Neural progenitor cell (in vitro differentiated cells): ENCODE data around the gene NAA60. TPM values are rescaled to one million over a fixed set of nuclear protein-coding genes. Genes with fewer than 3 reads are reported as not detected.

Experiments used
- DNase-seq: peaks from one replicate; pipeline ENCODE4 v3.0.0-alpha.2; 2016; ENCODE audit warnings: low spot score
- H2AFZ ChIP-seq: fragments of 200-600 bp; sonication (generic); replicated peaks from 2 replicates; pipeline ENCODE4 v1.6.1; 2016; ENCODE audit warnings: antibody characterized with exemption
- H3F3A ChIP-seq: fragments of 200-600 bp; sonication (generic); 2 replicates; pipeline ENCODE4 v1.6.1; 2016; ENCODE audit warnings: antibody characterized with exemption, low read depth
- H3K27ac ChIP-seq: fragments of 200-600 bp; sonication (generic); 2 replicates; pipeline ENCODE4 v1.5.1; 2016; ENCODE audit warnings: mild to moderate bottlenecking
- H3K27me3 ChIP-seq: fragments of 200-600 bp; sonication (generic); 2 replicates; pipeline ENCODE4 v1.6.1; 2016; ENCODE audit warnings: mild to moderate bottlenecking, moderate library complexity
- H3K36me3 ChIP-seq: fragments of 200-600 bp; sonication (generic); 2 replicates; pipeline ENCODE4 v1.5.1; 2016
- H3K4me1 ChIP-seq: fragments of 200-600 bp; sonication (generic); 2 replicates; pipeline ENCODE4 v1.6.1; 2016; ENCODE audit warnings: mixed run types
- H3K4me2 ChIP-seq: fragments of 200-600 bp; sonication (generic); 2 replicates; pipeline ENCODE4 v1.6.1; 2016
- H3K4me3 ChIP-seq: fragments of 200-600 bp; sonication (generic); 2 replicates; pipeline ENCODE4 v1.5.1; 2016
- H3K79me2 ChIP-seq: fragments of 200-600 bp; sonication (generic); 2 replicates; pipeline ENCODE4 v1.6.1; 2016; ENCODE audit warnings: low read depth
- H3K9ac ChIP-seq: fragments of 200-600 bp; sonication (generic); 2 replicates; pipeline ENCODE4 v1.6.1; 2016
- H3K9me3 ChIP-seq: fragments of 200-600 bp; sonication (generic); 2 replicates; pipeline ENCODE4 v1.5.1; 2016; ENCODE audit warnings: low read depth
- H4K20me1 ChIP-seq: fragments of 200-600 bp; sonication (generic); 2 replicates; pipeline ENCODE4 v1.6.1; 2016; ENCODE audit warnings: low read depth
- H3K27ac Mint-ChIP-seq: 3 replicates; pipeline ENCODE4 v1.8.0; 2021; ENCODE audit warnings: mixed read lengths
- H3K27me3 Mint-ChIP-seq: 2 replicates; pipeline ENCODE4 v1.8.0; 2022; ENCODE audit warnings: low read depth, mild to moderate bottlenecking, inconsistent platforms, moderate library complexity, mixed read lengths; ENCODE audit not compliant: insufficient read depth
- H3K36me3 Mint-ChIP-seq: 3 replicates; pipeline ENCODE4 v1.8.0; 2021; ENCODE audit warnings: mixed read lengths
- H3K4me1 Mint-ChIP-seq: 3 replicates; pipeline ENCODE4 v1.8.0; 2021; ENCODE audit warnings: mixed read lengths
- H3K4me3 Mint-ChIP-seq: 3 replicates; pipeline ENCODE4 v1.8.0; 2021; ENCODE audit warnings: mild to moderate bottlenecking, moderate library complexity, mixed read lengths
- H3K9me3 Mint-ChIP-seq: 3 replicates; pipeline ENCODE4 v1.8.0; 2020; ENCODE audit warnings: mixed read lengths
- CTCF ChIP-seq: fragments of 200-600 bp; sonication (generic); IDR thresholded peaks from 2 replicates; pipeline ENCODE4 v1.5.1; 2017; ENCODE audit warnings: antibody characterized with exemption, mild to moderate bottlenecking
- EZH2 ChIP-seq: fragments of 200-600 bp; sonication (generic); IDR thresholded peaks from 2 replicates; pipeline ENCODE4 v1.6.1; 2017; ENCODE audit warnings: antibody characterized with exemption, mild to moderate bottlenecking, moderate library complexity
- EZH2phosphoT487 ChIP-seq: fragments of 200-600 bp; sonication (generic); IDR thresholded peaks from 2 replicates; pipeline ENCODE4 v1.6.1; 2017; ENCODE audit warnings: antibody characterized with exemption
- total RNA-seq: library from RNA; depleted of rRNA; stranded (reverse); fragments of >200 nt; gene quantifications from 2 replicates; pipeline ENCODE4 v1.2.3, GENCODE V29; 2015; ENCODE audit warnings: low replicate concordance

The NAA60 gene
- total RNA-seq, 1 donor from 2014 or later = 14.8 TPM

GRCh38 chr16:3484318-3485096, 41.0 kb downstream of the NAA60 start:
- no peaks in the 10 kb centered on the region for H3K4me1 ChIP-seq
- H3K27me3 Mint-ChIP-seq = no peaks in the 10 kb centered on the region
- H3K9me3 ChIP-seq = no peaks in the 10 kb centered on the region
- no peak overlapping the region for H3K4me2 ChIP-seq
- DNase-seq = no peak
- peaks cover 2% of the 10 kb centered on the region for H3K4me1 Mint-ChIP-seq
- no peaks in the 10 kb centered on the region for H3F3A ChIP-seq
- no peak overlapping the region for H3K27ac Mint-ChIP-seq
- TF ChIP-seq CTCF (no peak), EZH2 (no peak), EZH2phosphoT487 (no peak)
- H3K79me2 ChIP-seq = no peaks in the 10 kb centered on the region
- H3K4me3 Mint-ChIP-seq = no peak overlapping the region
- no peaks in the 10 kb centered on the region for H3K36me3 ChIP-seq
- peaks cover 19% of the 10 kb centered on the region for H4K20me1 ChIP-seq
- H3K9ac ChIP-seq = no peak overlapping the region
- H3K27me3 ChIP-seq = no peaks in the 10 kb centered on the region
- H3K9me3 Mint-ChIP-seq = no peaks in the 10 kb centered on the region
- H2AFZ ChIP-seq = no peak overlapping the region
- H3K36me3 Mint-ChIP-seq = peaks cover 26% of the 10 kb centered on the region
- H3K4me3 ChIP-seq = no peak overlapping the region
- H3K27ac ChIP-seq = no peak overlapping the region

GRCh38 chr16:3485097-3485745, 41.7 kb downstream of the NAA60 start:
- TF ChIP-seq EZH2phosphoT487 = no peak
- TF ChIP-seq CTCF = no peak
- TF ChIP-seq EZH2 = no peak
- no peaks in the 10 kb centered on the region for H3K36me3 ChIP-seq
- H3K9me3 Mint-ChIP-seq = no peaks in the 10 kb centered on the region
- H3K9ac ChIP-seq = no peak overlapping the region
- H3K4me2 ChIP-seq = no peak overlapping the region
- no peaks in the 10 kb centered on the region for H3K27me3 ChIP-seq
- H3K4me3 ChIP-seq = no peak overlapping the region
- no peaks in the 10 kb centered on the region for H3K9me3 ChIP-seq
- H3K36me3 Mint-ChIP-seq = peaks cover 24% of the 10 kb centered on the region
- peaks cover 15% of the 10 kb centered on the region for H4K20me1 ChIP-seq
- H3K4me3 Mint-ChIP-seq = no peak overlapping the region
- H3K79me2 ChIP-seq = no peaks in the 10 kb centered on the region
- no peaks in the 10 kb centered on the region for H3K4me1 ChIP-seq
- no peak overlapping the region for H3K27ac Mint-ChIP-seq
- H3K27me3 Mint-ChIP-seq = no peaks in the 10 kb centered on the region
- H3K27ac ChIP-seq = no peak overlapping the region
- no peak for DNase-seq
- no peak overlapping the region for H2AFZ ChIP-seq
- H3F3A ChIP-seq = no peaks in the 10 kb centered on the region
- peaks cover 2% of the 10 kb centered on the region for H3K4me1 Mint-ChIP-seq

- Mint-ChIP-seq H3K36me3 (peaks cover 22% of the 10 kb centered on the region), H3K27ac (no peak overlapping the region), H3K9me3 (no peaks in the 10 kb centered on the region), H3K27me3 (no peaks in the 10 kb centered on the region), H3K4me3 (no peak overlapping the region), H3K4me1 (peaks cover 2% of the 10 kb centered on the region)
- no peak for TF ChIP-seq CTCF
- TF ChIP-seq EZH2phosphoT487 = no peak
- H3F3A ChIP-seq = no peaks in the 10 kb centered on the region
- H3K9me3 ChIP-seq = no peaks in the 10 kb centered on the region
- no peaks in the 10 kb centered on the region for H3K27me3 ChIP-seq
- no peak overlapping the region for H3K27ac ChIP-seq
- H3K4me1 ChIP-seq = no peaks in the 10 kb centered on the region
- H2AFZ ChIP-seq = no peak overlapping the region
- H3K9ac ChIP-seq = no peak overlapping the region
- peak; percentile 29 for DNase-seq
- no peaks in the 10 kb centered on the region for H3K79me2 ChIP-seq
- no peaks in the 10 kb centered on the region for H3K36me3 ChIP-seq
- peaks cover 15% of the 10 kb centered on the region for H4K20me1 ChIP-seq
- no peak overlapping the region for H3K4me3 ChIP-seq
- H3K4me2 ChIP-seq = no peak overlapping the region
These were observed 42.5 kb downstream of the NAA60 start for GRCh38 chr16:3485821-3486505.
